ENCODE data around the gene TENM4. TPM values are rescaled to one million over a fixed set of nuclear protein-coding genes. Genes with fewer than 3 reads are reported as not detected.

TENM4 gene
- total RNA-seq, 4 donors from 2014 or later, result 2.3 to 18.9 (median 4.5) TPM

GRCh38 chr11:79453617-79454016 is 12.8 kb upstream of the TENM4 start:
- TF ChIP-seq, protein P1, sequence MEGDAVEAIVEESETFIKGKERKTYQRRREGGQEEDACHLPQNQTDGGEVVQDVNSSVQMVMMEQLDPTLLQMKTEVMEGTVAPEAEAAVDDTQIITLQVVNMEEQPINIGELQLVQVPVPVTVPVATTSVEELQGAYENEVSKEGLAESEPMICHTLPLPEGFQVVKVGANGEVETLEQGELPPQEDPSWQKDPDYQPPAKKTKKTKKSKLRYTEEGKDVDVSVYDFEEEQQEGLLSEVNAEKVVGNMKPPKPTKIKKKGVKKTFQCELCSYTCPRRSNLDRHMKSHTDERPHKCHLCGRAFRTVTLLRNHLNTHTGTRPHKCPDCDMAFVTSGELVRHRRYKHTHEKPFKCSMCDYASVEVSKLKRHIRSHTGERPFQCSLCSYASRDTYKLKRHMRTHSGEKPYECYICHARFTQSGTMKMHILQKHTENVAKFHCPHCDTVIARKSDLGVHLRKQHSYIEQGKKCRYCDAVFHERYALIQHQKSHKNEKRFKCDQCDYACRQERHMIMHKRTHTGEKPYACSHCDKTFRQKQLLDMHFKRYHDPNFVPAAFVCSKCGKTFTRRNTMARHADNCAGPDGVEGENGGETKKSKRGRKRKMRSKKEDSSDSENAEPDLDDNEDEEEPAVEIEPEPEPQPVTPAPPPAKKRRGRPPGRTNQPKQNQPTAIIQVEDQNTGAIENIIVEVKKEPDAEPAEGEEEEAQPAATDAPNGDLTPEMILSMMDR (IDR thresholded peaks at IDR 0.05), result no peak
- no peak for DNase-seq (ENCODE audit: low spot score)
- no peak for ATAC-seq (ENCODE audit: low FRiP score)

GRCh38 chr11:79449040-79449439 is 8.2 kb upstream of the TENM4 start:
- ATAC-seq (ENCODE audit: low FRiP score), result no peak
- TF ChIP-seq, protein P1 (IDR thresholded peaks at IDR 0.05), result no peak
- no peak for DNase-seq (ENCODE audit: low spot score)

GRCh38 chr11:79447038-79447786 is 6.4 kb upstream of the TENM4 start:
- TF ChIP-seq, protein P1 (IDR thresholded peaks at IDR 0.05), result no peak
- ATAC-seq (ENCODE audit: low FRiP score) (no peak), DNase-seq (ENCODE audit: low spot score) (no peak)

DNA sequence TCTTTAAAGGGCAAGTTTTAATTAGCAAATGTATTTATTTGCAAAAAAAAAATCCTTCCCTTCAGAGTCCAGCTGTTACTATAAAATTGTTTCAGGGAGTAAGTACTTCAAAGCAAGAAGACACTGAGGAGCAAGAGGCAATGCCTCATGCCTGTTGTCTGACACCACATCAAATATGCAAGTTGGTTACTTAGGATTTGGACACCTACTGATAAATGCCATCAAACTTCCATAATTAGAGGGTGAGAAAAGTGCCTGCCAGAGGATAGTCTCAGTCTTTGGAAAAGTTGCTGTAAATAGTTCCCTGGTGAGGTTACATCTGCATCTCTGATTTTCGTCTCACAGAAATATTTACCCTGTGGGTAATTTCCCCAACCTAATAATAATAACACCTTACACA is 4.1 kb upstream of the TENM4 start:
- no peak for ATAC-seq (ENCODE audit: low FRiP score)
- TF ChIP-seq, protein P1 (IDR thresholded peaks at IDR 0.05), result no peak
- DNase-seq (ENCODE audit: low spot score), result no peak

GRCh38 chr11:79441461-79441875 is 638 bp upstream of the TENM4 start:
- TF ChIP-seq, protein P1 (IDR thresholded peaks at IDR 0.05), result no peak
- no peak for DNase-seq (ENCODE audit: low spot score)
- no peak for ATAC-seq (ENCODE audit: low FRiP score)

GRCh38 chr11:79439886-79440570 is 802 bp downstream of the TENM4 start:
- DNase-seq (ENCODE audit: low spot score), result no peak
- ATAC-seq (ENCODE audit: low FRiP score), result peak; percentile 17
- TF ChIP-seq, protein P1 (IDR thresholded peaks at IDR 0.05), result no peak

Data from omental fat pad (tissue), 4 donors.